Gastrocnemius medialis (tissue), 4 donors: ENCODE results near the gene SYT2. TPM values are rescaled to one million over a fixed set of nuclear protein-coding genes. Genes with fewer than 3 reads are reported as not detected.

Source experiments
- ATAC-seq, 2 donors: fragments of 150-250 bp; one replicate each; pipeline ENCODE4 v1.9.1; 2016
- DNase-seq, 2 donors: peaks; one replicate each; pipeline ENCODE4 v3.0.0-alpha.2; 2019
- H3K27ac ChIP-seq, 4 donors: fragments of 200-600 bp; sonication (generic); 1 replicate in 1 of 4; 2 replicates in 3 of 4; pipeline ENCODE4 v1.5.1; 2016 to 2018; ENCODE audit warnings: mild to moderate bottlenecking in 2 of 4, moderate library complexity in 1 of 4
- H3K27me3 ChIP-seq, 3 donors: fragments of 200-600 bp; sonication (generic) in 2 of 3; 1 replicate in 1 of 3; 2 replicates in 2 of 3; pipeline versions ENCODE4 v1.5.1 to v1.6.0; 2016 to 2019; ENCODE audit warnings: mild to moderate bottlenecking in 1 of 3, moderate library complexity in 1 of 3
- H3K36me3 ChIP-seq, 2 donors: fragments of 200-600 bp; sonication (generic) in 1 of 2; one replicate each; pipeline ENCODE4 v1.5.1; 2017 to 2018
- H3K4me1 ChIP-seq, 2 donors: fragments of 200-600 bp; sonication (generic) in 1 of 2; one replicate each; pipeline ENCODE4 v1.5.1; 2016 to 2017; ENCODE audit warnings: mild to moderate bottlenecking in 2 of 2
- H3K4me3 ChIP-seq, 4 donors: fragments of 200-600 bp; sonication (generic) in 3 of 4; 1 replicate in 1 of 4; 2 replicates in 3 of 4; pipeline ENCODE4 v1.5.1; 2016 to 2019; ENCODE audit warnings: mild to moderate bottlenecking in 2 of 4
- H3K9me3 ChIP-seq, 3 donors: fragments of 200-600 bp; sonication (generic) in 2 of 3; 1 replicate in 1 of 3; 2 replicates in 2 of 3; pipeline ENCODE4 v1.5.1; 2016 to 2019
- CTCF ChIP-seq, 5 experiments: fragments of 450-650 bp in 3 of 5; fragments of 200-600 bp in 2 of 5; sonication (generic) in 2 of 5; IDR thresholded peaks in 4 of 5; conservative IDR thresholded peaks in 1 of 5; 1 replicate in 4 of 5; 2 replicates in 1 of 5; pipeline ENCODE4 v1.5.1; 2016 to 2019; ENCODE audit warnings: antibody characterized with exemption in 5 of 5, mild to moderate bottlenecking in 3 of 5, moderate library complexity in 3 of 5
- POLR2A ChIP-seq, 2 donors: fragments of 450-650 bp; IDR thresholded peaks; one replicate each; pipeline ENCODE4 v1.6.1; 2017; ENCODE audit warnings: antibody characterized with exemption in 2 of 2, mild to moderate bottlenecking in 2 of 2, moderate library complexity in 2 of 2
- in situ Hi-C, 4 donors: fragments of 200-750 bp; cut with MboI; loops; one replicate each; pipeline versions ENCODE4 v1.15.0 to v1.8.0; 2017; ENCODE audit warnings: low sequenced_read_pairs in 4 of 4
- intact Hi-C: fragments of 100-400 bp; cut with DNase I; formaldehyde crosslinking; loops from one replicate; pipeline ENCODE4 v1.15.1; 2023; ENCODE audit warnings: low total_unique reads
- total RNA-seq, 4 donors: library from RNA; depleted of rRNA; stranded (reverse); fragments of >200 nt; gene quantifications; one replicate each; pipeline versions ENCODE4 v1.1.0 to v1.2.3, GENCODE V29; 2016

SYT2 gene
- total RNA-seq, 4 donors from 2014 or later = not detected

GRCh38 chr1:202687370-202687769 is 22.9 kb downstream of the SYT2 start:
- in situ Hi-C loops (no loop called here), intact Hi-C loops (no loop called here)
- Histone ChIP-seq H3K4me3 (no peak overlapping the region), H3K36me3 (no peaks in the 10 kb centered on the region), H3K27ac (no peak overlapping the region), H3K9me3 (no peaks in the 10 kb centered on the region), H3K4me1 (no peaks in the 10 kb centered on the region), H3K27me3 (peaks cover 5 to 9% (median 6%) of the 10 kb centered on the region in 3 donors)
- DNase-seq (no peak), ATAC-seq (no peak)
- no peak for TF ChIP-seq CTCF (IDR thresholded peaks at IDR 0.05 in 4 of 5, conservative IDR thresholded peaks at IDR 0.05 in 1 of 5)
- no peak for TF ChIP-seq POLR2A (IDR thresholded peaks at IDR 0.05)

GRCh38 chr1:202685641-202686040 is 24.6 kb downstream of the SYT2 start:
- no peak overlapping the region for H3K27ac ChIP-seq
- no peak overlapping the region for H3K4me3 ChIP-seq
- H3K4me1 ChIP-seq = no peaks in the 10 kb centered on the region
- no peak for TF ChIP-seq POLR2A (IDR thresholded peaks at IDR 0.05)
- peaks cover 6 to 21% (median 13%) of the 10 kb centered on the region in 3 donors for H3K27me3 ChIP-seq
- in situ Hi-C loops (no loop called here), intact Hi-C loops (no loop called here)
- no peaks in the 10 kb centered on the region for H3K9me3 ChIP-seq
- H3K36me3 ChIP-seq = no peaks in the 10 kb centered on the region
- no peak for ATAC-seq
- DNase-seq = no peak

- no peak overlapping the region for H3K4me3 ChIP-seq
- no peak overlapping the region for H3K27ac ChIP-seq
- no peaks in the 10 kb centered on the region for H3K9me3 ChIP-seq
- intact Hi-C loops = no loop called here
- in situ Hi-C loops = no loop called here
- peaks cover 6 to 23% (median 13%) of the 10 kb centered on the region in 3 donors for H3K27me3 ChIP-seq
- H3K4me1 ChIP-seq = no peaks in the 10 kb centered on the region
- H3K36me3 ChIP-seq = no peaks in the 10 kb centered on the region
- ATAC-seq (no peak), DNase-seq (no peak)
- TF ChIP-seq CTCF (IDR thresholded peaks at IDR 0.05 in 4 of 5, conservative IDR thresholded peaks at IDR 0.05 in 1 of 5) (no peak), POLR2A (IDR thresholded peaks at IDR 0.05) (no peak)
Measured at GRCh38 chr1:202684716-202685115, 25.5 kb downstream of the SYT2 start.

- in situ Hi-C loops = no loop called here
- no peak for ATAC-seq
Measured at GRCh38 chr1:202683029-202683428, 27.2 kb downstream of the SYT2 start.

GRCh38 chr1:202682477-202682876 is 27.8 kb downstream of the SYT2 start:
- Histone ChIP-seq H3K27me3 (peaks cover 3 to 23% (median 13%) of the 10 kb centered on the region in 3 donors), H3K27ac (no peak overlapping the region), H3K36me3 (no peaks in the 10 kb centered on the region), H3K9me3 (no peaks in the 10 kb centered on the region), H3K4me3 (no peak overlapping the region), H3K4me1 (no peaks in the 10 kb centered on the region)
- TF ChIP-seq CTCF (IDR thresholded peaks at IDR 0.05 in 4 of 5, conservative IDR thresholded peaks at IDR 0.05 in 1 of 5) (no peak), POLR2A (IDR thresholded peaks at IDR 0.05) (no peak)
- intact Hi-C loops (no loop called here), in situ Hi-C loops (no loop called here)
- DNase-seq (no peak), ATAC-seq (no peak)

More at GRCh38 chr1:202683029-202683428, 27.2 kb downstream of the SYT2 start:
- intact Hi-C loops = no loop called here
- no peak overlapping the region for H3K27ac ChIP-seq
- DNase-seq = no peak
- H3K36me3 ChIP-seq = no peaks in the 10 kb centered on the region
- H3K9me3 ChIP-seq = no peaks in the 10 kb centered on the region
- peaks cover 3 to 23% (median 13%) of the 10 kb centered on the region in 3 donors for H3K27me3 ChIP-seq
- H3K4me1 ChIP-seq = no peaks in the 10 kb centered on the region
- no peak for TF ChIP-seq CTCF (IDR thresholded peaks at IDR 0.05 in 4 of 5, conservative IDR thresholded peaks at IDR 0.05 in 1 of 5)
- TF ChIP-seq POLR2A (IDR thresholded peaks at IDR 0.05) = no peak
- H3K4me3 ChIP-seq = no peak overlapping the region
